ENCODE results near the gene MXD3. TPM values are rescaled to one million over a fixed set of nuclear protein-coding genes. Genes with fewer than 3 reads are reported as not detected.
A peak's percentile ranks its signal among the peaks of the same experiment; 100 is the strongest.

Gene MXD3
- total and polyA plus RNA-seq, 10 of the 15 experiments (the other 5 are each of a cell fraction or from before 2014, with no cell fraction given) = 0.24 to 29.8 (median 13.5) TPM

- H3K4me3 ChIP-seq = peak overlapping the region; percentile 99
- peak overlapping the region; percentile 81 for H3K9ac ChIP-seq (ENCODE audit: control insufficient read depth, insufficient read depth, low read length)
- SMC1A ChIA-PET (ENCODE audit: uncharacterized antibody, unreplicated experiment) = interaction anchor here (0.7 to 3.9 kb wide), 3 partner anchors 10 to 30 kb away, joined by 3 to 19 read pairs (median 7); no protein-coding TSS in a partner anchor
- peak overlapping the region; percentile 99 for H3K4me2 ChIP-seq (ENCODE audit: control insufficient read depth, insufficient read depth)
- FAIRE-seq = no peak
- no peaks in the 10 kb centered on the region for H4K20me1 ChIP-seq (ENCODE audit: control insufficient read depth, insufficient read depth)
- peaks cover 62% of the 10 kb centered on the region for H3K79me2 ChIP-seq (ENCODE audit: control insufficient read depth, insufficient read depth, low read length)
- no peak for DNase-seq (ENCODE audit: low read depth, low spot score)
- RAD21 ChIA-PET (ENCODE audit: unreplicated experiment) = interaction anchor here (1.3 to 3.0 kb wide), 3 partner anchors 10 to 45 kb away, joined by 3 to 29 read pairs (median 4); no protein-coding TSS in a partner anchor
- CTCF ChIA-PET = interaction anchor here (2.0 to 4.4 kb wide), 5 partner anchors 10 to 141 kb away, joined by 5 to 33 read pairs (median 12); no protein-coding TSS in a partner anchor
- POLR2A ChIA-PET = interaction anchor here (0.8 to 2.1 kb wide), 5 partner anchors 10 to 41 kb away, joined by 3 to 14 read pairs (median 5); no protein-coding TSS in a partner anchor
- in situ Hi-C loops (cut with MboI) (no loop called here), intact Hi-C loops (cut with micrococcal nuclease; ENCODE audit: unreplicated experiment) (no loop called here)
- H3K36me3 ChIP-seq (ENCODE audit: control insufficient read depth in 2 of 2, insufficient read depth in 2 of 2, low read length in 1 of 2) = no peaks in the 10 kb centered on the region; a peak in 1 of 4 replicates
- no peak overlapping the region for H2AFZ ChIP-seq (ENCODE audit: control insufficient read depth, low read depth, low read length)
- H3K4me1 ChIP-seq (ENCODE audit: control insufficient read depth, insufficient read depth, low read length) = peaks cover 62% of the 10 kb centered on the region
- 94% methylated on average over 6 of the region's 6 CpGs for WGBS (ENCODE audit: insufficient coverage, insufficient replicate concordance, low lambda C conversion rate, missing lambda C conversion rate)
- peak overlapping the region; percentile 35 for H3K27ac ChIP-seq (ENCODE audit: control insufficient read depth, insufficient read depth)
- H3K9me3 ChIP-seq (replicated peaks; ENCODE audit: control insufficient read depth, insufficient read depth, low read length) = peaks cover 3% of the 10 kb centered on the region; the same call in 1 of the 3 replicates
- no peak for ATAC-seq
- no peaks in the 10 kb centered on the region for H3K27me3 ChIP-seq (replicated peaks in 1 of 2; ENCODE audit: control insufficient read depth in 2 of 2, insufficient read depth in 2 of 2, low read length in 1 of 2)
- BruUV-seq (replicated peaks) = no TSS peak
- no peak for TF ChIP-seq CREB1 (IDR thresholded peaks at IDR 0.05; ENCODE audit: low read depth)
- no peak for TF ChIP-seq ZBTB40 (IDR thresholded peaks at IDR 0.05; ENCODE audit: borderline replicate concordance)
- no peak for TF ChIP-seq ZBTB11 (CRISPR knock-in tag; IDR thresholded peaks at IDR 0.05)
- no peak for TF ChIP-seq SIX5 (IDR thresholded peaks at IDR 0.05; ENCODE audit: low read depth, low read length, severe bottlenecking)
- TF ChIP-seq RELB (IDR thresholded peaks at IDR 0.05; ENCODE audit: low read depth) = no peak
- no peak for TF ChIP-seq ETV6 (conservative IDR thresholded peaks at IDR 0.05 in 1 of 2, IDR thresholded peaks at IDR 0.05 in 1 of 2; ENCODE audit: borderline replicate concordance in 1 of 2, low read depth in 1 of 2)
- TF ChIP-seq CHD4 (IDR thresholded peaks at IDR 0.05) = no peak
- TF ChIP-seq E4F1 (IDR thresholded peaks at IDR 0.05; ENCODE audit: borderline replicate concordance, partially characterized antibody) = no peak
- TF ChIP-seq ZNF207 (IDR thresholded peaks at IDR 0.05; ENCODE audit: borderline replicate concordance) = no peak
- TF ChIP-seq SUPT20H (IDR thresholded peaks at IDR 0.05; ENCODE audit: borderline replicate concordance, control insufficient read depth, low read depth, low read length) = no peak
Measured at GRCh38 chr5:177359451-177359851, 47.8 kb upstream of the MXD3 start.

All from GM12878 (cell line).